ENCODE data around the gene KRT71.

DNA sequence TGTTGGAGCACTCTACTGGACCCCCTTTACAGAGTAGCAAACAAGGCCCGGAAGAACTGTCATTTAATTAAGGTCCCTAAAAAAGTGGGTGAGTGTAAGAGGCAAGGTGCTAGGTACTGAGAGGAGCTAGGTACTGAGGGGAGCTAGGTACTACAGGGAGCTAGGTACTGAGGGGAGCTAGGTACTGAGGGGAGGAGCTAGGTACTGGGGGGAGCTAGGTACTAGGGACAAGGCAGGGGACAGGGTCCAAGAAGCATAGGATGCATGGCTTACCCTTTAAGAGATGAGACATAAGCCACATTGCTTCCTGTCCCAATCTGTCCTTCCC is 37.7 kb downstream of the KRT71 start:
- TF ChIP-seq, protein P1, sequence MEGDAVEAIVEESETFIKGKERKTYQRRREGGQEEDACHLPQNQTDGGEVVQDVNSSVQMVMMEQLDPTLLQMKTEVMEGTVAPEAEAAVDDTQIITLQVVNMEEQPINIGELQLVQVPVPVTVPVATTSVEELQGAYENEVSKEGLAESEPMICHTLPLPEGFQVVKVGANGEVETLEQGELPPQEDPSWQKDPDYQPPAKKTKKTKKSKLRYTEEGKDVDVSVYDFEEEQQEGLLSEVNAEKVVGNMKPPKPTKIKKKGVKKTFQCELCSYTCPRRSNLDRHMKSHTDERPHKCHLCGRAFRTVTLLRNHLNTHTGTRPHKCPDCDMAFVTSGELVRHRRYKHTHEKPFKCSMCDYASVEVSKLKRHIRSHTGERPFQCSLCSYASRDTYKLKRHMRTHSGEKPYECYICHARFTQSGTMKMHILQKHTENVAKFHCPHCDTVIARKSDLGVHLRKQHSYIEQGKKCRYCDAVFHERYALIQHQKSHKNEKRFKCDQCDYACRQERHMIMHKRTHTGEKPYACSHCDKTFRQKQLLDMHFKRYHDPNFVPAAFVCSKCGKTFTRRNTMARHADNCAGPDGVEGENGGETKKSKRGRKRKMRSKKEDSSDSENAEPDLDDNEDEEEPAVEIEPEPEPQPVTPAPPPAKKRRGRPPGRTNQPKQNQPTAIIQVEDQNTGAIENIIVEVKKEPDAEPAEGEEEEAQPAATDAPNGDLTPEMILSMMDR (IDR thresholded peaks at IDR 0.05; ENCODE audit: low read length), result no peak
- TF ChIP-seq EZH2phosphoT487 (IDR thresholded peaks at IDR 0.05; ENCODE audit: low read length), result no peak
